Gastrocnemius medialis (tissue), 4 donors: ENCODE measurements around the gene DDI1.

Source experiments
- CTCF ChIP-seq, 5 experiments: fragments of 450-650 bp in 3 of 5; fragments of 200-600 bp in 2 of 5; sonication (generic) in 2 of 5; IDR thresholded peaks in 4 of 5; conservative IDR thresholded peaks in 1 of 5; 1 replicate in 4 of 5; 2 replicates in 1 of 5; pipeline ENCODE4 v1.5.1; 2016 to 2019; ENCODE audit warnings: antibody characterized with exemption in 5 of 5, mild to moderate bottlenecking in 3 of 5, moderate library complexity in 3 of 5
- POLR2A ChIP-seq, 2 donors: fragments of 450-650 bp; IDR thresholded peaks; one replicate each; pipeline ENCODE4 v1.6.1; 2017; ENCODE audit warnings: antibody characterized with exemption in 2 of 2, mild to moderate bottlenecking in 2 of 2, moderate library complexity in 2 of 2

- TF ChIP-seq CTCF (IDR thresholded peaks at IDR 0.05 in 4 of 5, conservative IDR thresholded peaks at IDR 0.05 in 1 of 5) (no peak), POLR2A (IDR thresholded peaks at IDR 0.05) (no peak)
Observed at GRCh38 chr11:104076455-104076854, 40.0 kb downstream of the DDI1 start.
